Kidney epithelial cell (primary cell): ENCODE results near the gene DGKB. TPM values are rescaled to one million over a fixed set of nuclear protein-coding genes. Genes with fewer than 3 reads are reported as not detected.

ENCODE experiments used
- DNase-seq: peaks from one replicate; pipeline ENCODE4 v3.0.0-alpha.2; 2010; ENCODE audit warnings: low read depth
- H3K27me3 ChIP-seq: 2 replicates; pipeline ENCODE4 v1.6.0; 2011; ENCODE audit warnings: low read length; ENCODE audit not compliant: control insufficient read depth, insufficient read depth
- H3K36me3 ChIP-seq: 2 replicates; pipeline ENCODE4 v1.5.1; 2011; ENCODE audit warnings: low read length; ENCODE audit not compliant: control insufficient read depth, insufficient read depth
- H3K4me3 ChIP-seq: 2 replicates; pipeline ENCODE4 v1.5.1; 2011; ENCODE audit warnings: low read depth, mild to moderate bottlenecking, control low read depth, low read length
- total RNA-seq: library from RNA; depleted of rRNA; stranded (reverse); fragments of >200 nt; gene quantifications from 2 replicates; pipeline ENCODE4 v1.2.3, GENCODE V29; 2015
- TF ChIP-seq, protein P1 (sequence below): IDR thresholded peaks from 2 replicates; pipeline ENCODE4 v1.5.1; 2011; ENCODE audit warnings: mild to moderate bottlenecking, moderate library complexity, low read length, control low read depth, inconsistent platforms; ENCODE audit not compliant: insufficient read depth, poor library complexity, severe bottlenecking

Gene DGKB
- total RNA-seq, 1 donor from 2014 or later: not detected

DNA sequence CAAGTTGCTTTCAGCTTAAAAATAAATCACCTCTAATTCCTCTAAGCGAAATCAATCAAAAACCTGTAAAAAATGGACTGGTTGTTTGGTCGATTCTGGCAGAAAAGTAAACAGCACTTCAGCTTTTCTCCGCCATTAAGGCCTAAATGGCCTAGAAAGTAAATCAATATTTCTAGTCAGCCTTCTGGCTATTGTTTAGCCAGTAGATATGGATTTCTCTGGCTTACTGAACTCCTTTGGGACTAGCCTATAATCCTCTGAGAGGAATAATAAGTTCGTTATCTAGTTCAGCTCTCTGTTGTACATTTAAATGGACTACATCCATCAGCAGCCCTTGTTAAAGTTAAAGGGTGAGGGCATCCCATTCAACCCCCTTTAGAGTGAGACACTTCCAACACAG is 513.0 kb downstream of the DGKB start:
- no peak for DNase-seq
- H3K36me3 ChIP-seq: no peaks in the 10 kb centered on the region
- H3K27me3 ChIP-seq: no peaks in the 10 kb centered on the region
- TF ChIP-seq, protein P1, sequence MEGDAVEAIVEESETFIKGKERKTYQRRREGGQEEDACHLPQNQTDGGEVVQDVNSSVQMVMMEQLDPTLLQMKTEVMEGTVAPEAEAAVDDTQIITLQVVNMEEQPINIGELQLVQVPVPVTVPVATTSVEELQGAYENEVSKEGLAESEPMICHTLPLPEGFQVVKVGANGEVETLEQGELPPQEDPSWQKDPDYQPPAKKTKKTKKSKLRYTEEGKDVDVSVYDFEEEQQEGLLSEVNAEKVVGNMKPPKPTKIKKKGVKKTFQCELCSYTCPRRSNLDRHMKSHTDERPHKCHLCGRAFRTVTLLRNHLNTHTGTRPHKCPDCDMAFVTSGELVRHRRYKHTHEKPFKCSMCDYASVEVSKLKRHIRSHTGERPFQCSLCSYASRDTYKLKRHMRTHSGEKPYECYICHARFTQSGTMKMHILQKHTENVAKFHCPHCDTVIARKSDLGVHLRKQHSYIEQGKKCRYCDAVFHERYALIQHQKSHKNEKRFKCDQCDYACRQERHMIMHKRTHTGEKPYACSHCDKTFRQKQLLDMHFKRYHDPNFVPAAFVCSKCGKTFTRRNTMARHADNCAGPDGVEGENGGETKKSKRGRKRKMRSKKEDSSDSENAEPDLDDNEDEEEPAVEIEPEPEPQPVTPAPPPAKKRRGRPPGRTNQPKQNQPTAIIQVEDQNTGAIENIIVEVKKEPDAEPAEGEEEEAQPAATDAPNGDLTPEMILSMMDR: no peak
- no peak overlapping the region for H3K4me3 ChIP-seq

DNA sequence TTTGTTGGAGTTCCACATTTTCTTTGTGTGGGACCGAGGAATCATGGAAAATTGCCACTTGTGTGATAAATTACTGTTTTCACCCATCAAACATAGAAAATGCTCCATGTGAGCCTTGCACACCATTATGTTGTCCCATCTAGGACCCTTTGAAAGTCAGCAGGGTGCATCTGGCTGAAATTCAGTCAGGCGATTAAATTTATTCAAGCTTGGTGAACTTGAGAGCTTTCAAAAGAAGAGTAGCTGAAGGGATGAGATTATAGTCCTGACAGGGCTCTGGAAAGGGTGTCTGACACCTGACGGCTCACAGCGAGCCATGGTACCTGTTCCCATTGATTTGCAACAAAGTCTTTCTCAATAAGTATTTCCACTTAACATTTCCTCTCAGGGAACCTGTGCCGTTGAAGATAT is 513.4 kb downstream of the DGKB start:
- Histone ChIP-seq H3K36me3 (no peaks in the 10 kb centered on the region), H3K4me3 (no peak overlapping the region), H3K27me3 (no peaks in the 10 kb centered on the region)
- TF ChIP-seq, protein P1: no peak
- no peak for DNase-seq

DNA sequence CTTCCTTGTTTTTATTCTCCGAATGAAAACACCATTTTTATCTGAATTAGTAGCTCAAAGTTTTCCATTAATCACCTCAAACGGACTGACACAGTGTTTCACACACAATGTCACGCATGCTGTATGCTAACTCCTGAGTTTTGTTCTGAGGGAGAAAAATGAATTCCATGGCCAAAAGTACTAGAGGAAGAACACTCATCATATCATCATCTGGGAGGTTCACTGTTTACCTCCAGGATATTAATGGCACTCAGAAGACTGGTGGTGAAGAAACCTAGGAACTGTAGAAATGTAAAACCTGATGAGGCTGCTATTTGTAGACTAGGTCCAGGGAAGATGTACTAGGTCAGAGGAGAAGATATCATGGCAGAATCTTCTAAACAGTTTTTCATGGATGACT is 517.5 kb downstream of the DGKB start:
- no peak overlapping the region for H3K4me3 ChIP-seq
- H3K27me3 ChIP-seq: no peaks in the 10 kb centered on the region
- no peak for DNase-seq
- TF ChIP-seq, protein P1: no peak
- H3K36me3 ChIP-seq: no peaks in the 10 kb centered on the region

DNA sequence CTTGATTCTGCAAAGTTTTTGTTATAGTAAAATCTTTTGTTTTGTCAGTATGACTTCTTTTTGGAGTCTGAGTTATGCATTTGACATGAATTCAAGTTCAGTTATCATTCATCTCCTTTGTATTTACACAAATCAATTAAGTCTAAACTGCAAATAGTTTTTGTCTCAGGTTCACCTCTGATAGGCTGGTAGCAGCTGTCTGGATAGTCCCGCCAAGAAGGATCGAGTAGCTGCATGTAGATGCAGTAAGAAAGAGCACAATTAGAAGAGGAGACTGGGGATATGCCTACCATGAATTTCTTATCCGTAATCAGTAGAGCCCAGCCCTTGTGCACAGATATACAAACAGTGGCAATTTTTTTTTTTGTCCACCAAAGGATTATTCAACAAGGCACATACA is 520.6 kb downstream of the DGKB start:
- Histone ChIP-seq H3K4me3 (no peak overlapping the region), H3K27me3 (no peaks in the 10 kb centered on the region), H3K36me3 (no peaks in the 10 kb centered on the region)
- no peak for DNase-seq
- TF ChIP-seq, protein P1: no peak

DNA sequence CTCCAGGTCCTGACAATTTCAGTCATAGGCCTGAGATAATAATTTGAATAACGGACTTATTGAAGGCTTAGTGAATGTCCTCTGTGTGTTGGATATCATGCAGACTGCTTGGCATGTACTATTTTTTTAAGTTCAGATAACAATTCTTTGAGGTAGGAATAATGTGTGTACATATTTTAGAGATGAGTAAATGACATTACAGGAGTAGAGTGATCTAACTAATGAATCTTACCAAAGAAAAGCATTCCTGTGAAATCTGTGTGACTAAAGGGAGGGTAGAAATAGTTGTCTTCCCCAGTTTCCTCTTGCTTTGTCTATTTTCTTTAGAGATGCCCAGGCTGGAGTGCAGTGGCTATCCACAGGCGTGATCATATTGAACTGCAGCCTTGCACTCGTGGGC is 521.2 kb downstream of the DGKB start:
- no peaks in the 10 kb centered on the region for H3K27me3 ChIP-seq
- no peaks in the 10 kb centered on the region for H3K36me3 ChIP-seq
- TF ChIP-seq, protein P1: no peak
- no peak overlapping the region for H3K4me3 ChIP-seq
- DNase-seq: no peak

DNA sequence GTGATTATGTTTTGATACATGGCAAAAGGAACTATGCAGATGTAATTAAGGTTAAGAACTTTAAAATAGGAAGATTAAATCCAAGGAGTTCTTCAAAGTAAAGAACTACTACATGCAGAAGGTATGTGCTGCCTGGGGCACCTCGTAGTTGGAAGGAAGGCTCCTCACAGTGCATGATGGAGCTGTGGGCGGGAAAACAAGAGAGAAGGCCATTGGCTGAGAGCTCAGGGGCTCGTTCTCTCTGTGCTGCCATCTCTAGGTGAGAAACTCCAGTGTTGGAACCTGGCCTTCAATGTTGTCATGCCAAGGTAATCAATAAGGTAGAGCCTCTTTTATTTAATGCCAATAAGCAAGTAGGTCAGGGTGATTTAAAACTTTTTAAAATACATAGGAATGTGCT is 521.7 kb downstream of the DGKB start:
- TF ChIP-seq, protein P1: no peak
- DNase-seq: no peak
- Histone ChIP-seq H3K36me3 (no peaks in the 10 kb centered on the region), H3K27me3 (no peaks in the 10 kb centered on the region), H3K4me3 (no peak overlapping the region)
